HL-60 (cell line): ENCODE measurements around the gene JDP2.

ENCODE experiments used
- CTCF ChIP-seq: IDR thresholded peaks from one replicate; pipeline ENCODE4 v1.5.1; 2011; ENCODE audit warnings: low read length, control low read depth, inconsistent platforms; ENCODE audit not compliant: insufficient read depth
- GABPA ChIP-seq: IDR thresholded peaks from 2 replicates; pipeline ENCODE4 v1.6.1; 2012; ENCODE audit warnings: low read depth
- POLR2AphosphoS5 ChIP-seq: IDR thresholded peaks from 2 replicates; pipeline ENCODE4 v1.6.1; 2012; ENCODE audit warnings: low read depth

- no peak for TF ChIP-seq CTCF
- TF ChIP-seq POLR2AphosphoS5: no peak; the same call in 1 of the 2 replicates
- no peak for TF ChIP-seq GABPA
Observed at GRCh38 chr14:75427482-75428229, at the start of gene JDP2.
